ENCODE results near the gene ABCD1.

GRCh38 chrX:153702336-153703035, 22.2 kb upstream of the ABCD1 start:
- TF ChIP-seq CTCF (IDR thresholded peaks at IDR 0.05) (no peak), POLR2A (IDR thresholded peaks at IDR 0.05) (no peak)

All from uterus (tissue), 2 donors.